ENCODE measurements around the gene ITPRIP. TPM values are rescaled to one million over a fixed set of nuclear protein-coding genes. Genes with fewer than 3 reads are reported as not detected.

Gene ITPRIP
- total and polyA plus RNA-seq, 2 of the 8 experiments (the other 6 are each of a cell fraction or from before 2014, with no cell fraction given), result 15.3 to 16.9 TPM

DNA sequence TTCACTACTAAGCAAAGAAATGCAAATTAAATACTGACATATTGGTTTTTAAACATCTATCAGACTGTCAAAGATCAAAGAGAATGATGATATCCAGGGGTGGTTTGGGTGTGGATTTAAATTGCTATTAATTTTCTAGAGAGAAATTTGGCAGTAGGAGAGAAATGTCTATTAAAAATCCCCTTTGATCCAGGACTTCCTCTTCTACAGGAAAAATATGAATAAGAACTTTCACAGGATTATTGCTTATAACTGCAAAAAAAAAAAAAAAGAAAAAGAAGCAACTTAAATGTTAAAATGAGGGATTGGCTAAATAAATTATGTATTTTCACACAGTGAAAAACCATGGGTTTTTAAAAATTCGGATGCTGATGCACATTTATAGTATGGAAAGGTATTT lies 36.3 kb upstream of the ITPRIP start:
- Histone ChIP-seq H3K27ac (ENCODE audit: low read depth, low read length) (no peak overlapping the region), H3K56ac (replicated peaks; ENCODE audit: insufficient read length, low read depth, low read length) (no peak overlapping the region), H3K27me3 (replicated peaks in 1 of 4; ENCODE audit: control insufficient read depth in 3 of 4, extremely low read depth in 1 of 4, insufficient read depth in 3 of 4, low read length in 3 of 4) (no peaks in the 10 kb centered on the region), H2AK5ac (ENCODE audit: low read depth, low read length) (no peak overlapping the region), H3K14ac (ENCODE audit: insufficient read length) (no peak overlapping the region), H4K5ac (ENCODE audit: insufficient read length, low read depth, low read length) (no peak overlapping the region), H2BK120ac (replicated peaks; ENCODE audit: low read depth, low read length) (no peak overlapping the region), H4K91ac (replicated peaks; ENCODE audit: insufficient read length, low read length) (no peak overlapping the region), H2BK20ac (ENCODE audit: low read length) (no peak overlapping the region), H3K79me1 (ENCODE audit: low read depth, low read length) (no peaks in the 10 kb centered on the region), H2BK5ac (ENCODE audit: low read depth, low read length) (no peak overlapping the region), H3K18ac (ENCODE audit: extremely low read depth, low read length) (no peak overlapping the region), H3K79me2 (ENCODE audit: control insufficient read depth in 1 of 2, insufficient read depth in 2 of 2, low read length in 2 of 2) (no peaks in the 10 kb centered on the region), H3K4me2 (ENCODE audit: insufficient read depth in 1 of 2, low read depth in 2 of 2, low read length in 2 of 2) (no peak overlapping the region), H3K4me1 (replicated peaks in 1 of 4; ENCODE audit: control insufficient read depth in 3 of 4, insufficient read depth in 4 of 4, low read length in 3 of 4) (peaks cover 0 to 5% (median 2%) of the 10 kb centered on the region in 4 experiments; a peak in 2 of 7 replicates), H2AFZ (ENCODE audit: low read length) (no peak overlapping the region), H3K9ac (replicated peaks in 1 of 4; ENCODE audit: extremely low read depth in 1 of 4, low read depth in 3 of 4, low read length in 3 of 4) (no peak overlapping the region), H3K4me3 (ENCODE audit: extremely low read depth in 1 of 4, insufficient read depth in 2 of 4, low read depth in 3 of 4, low read length in 4 of 4) (no peak overlapping the region), H3K23ac (ENCODE audit: insufficient read length) (no peak overlapping the region), H2BK15ac (ENCODE audit: low read length) (no peak overlapping the region), H2BK12ac (ENCODE audit: low read depth, low read length) (no peak overlapping the region), H3K36me3 (ENCODE audit: control insufficient read depth in 2 of 4, insufficient read depth in 4 of 4, low read length in 3 of 4) (peaks cover 0 to 6% (median 0%) of the 10 kb centered on the region in 4 experiments; a peak in 2 of 8 replicates), H3K9me3 (ENCODE audit: insufficient read depth in 2 of 2, low read depth in 1 of 2, low read length in 1 of 2) (peaks cover 0 to 11% of the 10 kb centered on the region in 2 experiments; a peak in 1 of 4 replicates), H3K4ac (replicated peaks; ENCODE audit: insufficient read length, low read depth, low read length) (no peak overlapping the region), H4K20me1 (replicated peaks in 1 of 2; ENCODE audit: control insufficient read depth in 1 of 2, insufficient read depth in 2 of 2, low read length in 2 of 2) (no peaks in the 10 kb centered on the region), H3K23me2 (ENCODE audit: low read depth, low read length) (no peaks in the 10 kb centered on the region), H4K8ac (ENCODE audit: extremely low read depth, insufficient read depth, low read length) (no peak overlapping the region)
- ChIA-PET CTCF (ENCODE audit: partially characterized antibody) (interaction anchor here (0.6 to 1.6 kb wide), 5 partner anchors 20 to 843 kb away, joined by 3 to 4 read pairs (median 3); no protein-coding TSS in a partner anchor), POLR2A (ENCODE audit: partially characterized antibody) (no interaction called here)
- DNase-seq (ENCODE audit: low read depth in 1 of 2, low spot score in 2 of 2), result no peak
- 91% methylated on average over 1 of the region's 1 CpG; no CpG with 5 or more reads in 1 of the 2 experiments for WGBS, 2 experiments (ENCODE audit: extremely low coverage in 1 of 2, insufficient coverage in 1 of 2, insufficient read length in 1 of 2, insufficient replicate concordance in 2 of 2, low coverage in 1 of 2, low lambda C conversion rate in 2 of 2, missing lambda C conversion rate in 1 of 2)
- no peak for FAIRE-seq
- TF ChIP-seq KDM5A (IDR thresholded peaks at IDR 0.05; ENCODE audit: low read length) (no peak), JUND (IDR thresholded peaks at IDR 0.05; ENCODE audit: low read length) (no peak), CBX5 (IDR thresholded peaks at IDR 0.05; ENCODE audit: low read depth, low read length) (no peak), CTBP2 (IDR thresholded peaks at IDR 0.05; ENCODE audit: borderline replicate concordance, insufficient read depth, insufficient read length, low read length) (no peak), CHD1 (IDR thresholded peaks at IDR 0.05; ENCODE audit: low read depth, low read length) (no peak)

All from H1 (cell line).